GM12878 (cell line): Measurements from ENCODE around the gene HEMK1. TPM values are rescaled to one million over a fixed set of nuclear protein-coding genes. Genes with fewer than 3 reads are reported as not detected.

Experiments
- ATAC-seq: fragments of 200-7000 bp; cut with Tn5 transposase; 3 replicates; pipeline ENCODE4 v1.9.1; 2020; ENCODE audit warnings: mild to moderate bottlenecking, moderate library complexity
- BruUV-seq: library from RNA; stranded (reverse); fragments of 400-500 nt; replicated peaks from 2 replicates; lab custom pipeline; 2021; lab: Mats Ljungman, UMichigan
- CTCF ChIA-PET: fragments of 300-600 bp; sonication (Branson Sonifier 250); formaldehyde crosslinking; extraction: SDS; loops from one replicate; lab custom pipeline; 2021; ENCODE audit warnings: inconsistent platforms; lab: Yijun Ruan, JAX
- POLR2A ChIA-PET: fragments of 350-600 bp; formaldehyde crosslinking; extraction: SDS; loops from one replicate; lab custom pipeline; 2021; ENCODE audit warnings: inconsistent platforms; lab: Charles Lee
- RAD21 ChIA-PET: fragments of 300-600 bp; sonication (Branson Sonifier 250); formaldehyde crosslinking; loops from one replicate; lab custom pipeline; 2023; ENCODE audit warnings: antibody characterized with exemption; ENCODE audit not compliant: unreplicated experiment; lab: Charles Lee
- SMC1A ChIA-PET: fragments of 300-600 bp; sonication (Branson Sonifier 250); formaldehyde crosslinking; loops from one replicate; lab custom pipeline; 2023; ENCODE audit not compliant: unreplicated experiment, uncharacterized antibody; lab: Charles Lee
- DNase-seq: peaks from one replicate; pipeline ENCODE4 v3.0.0-alpha.2; 2011; ENCODE audit warnings: low read depth, low spot score
- FAIRE-seq: peaks from 3 replicates; lab custom pipeline; 2011; peaks lifted over from hg19 to GRCh38; lab: Jason Lieb, UNC
- H2AFZ ChIP-seq: 2 replicates; pipeline ENCODE4 v1.6.0; 2011; ENCODE audit warnings: low read depth, low read length, control low read depth; ENCODE audit not compliant: control insufficient read depth
- H3K27ac ChIP-seq: 2 replicates; pipeline ENCODE4 v1.5.1; 2011; ENCODE audit warnings: control low read depth; ENCODE audit not compliant: control insufficient read depth, insufficient read depth
- H3K27me3 ChIP-seq, 2 experiments: replicated peaks in 1 of 2; 2 replicates each; pipeline versions ENCODE4 v1.6.0 to v1.6.1; 2011; ENCODE audit warnings: low read length in 1 of 2; ENCODE audit not compliant: control insufficient read depth in 2 of 2, insufficient read depth in 2 of 2
- H3K36me3 ChIP-seq, 2 experiments: 2 replicates each; pipeline ENCODE4 v1.5.1; 2011; ENCODE audit warnings: low read length in 1 of 2; ENCODE audit not compliant: control insufficient read depth in 2 of 2, insufficient read depth in 2 of 2
- H3K4me1 ChIP-seq: 2 replicates; pipeline ENCODE4 v1.6.1; 2011; ENCODE audit warnings: mild to moderate bottlenecking, low read length, moderate library complexity, mixed read lengths; ENCODE audit not compliant: control insufficient read depth, insufficient read depth
- H3K4me2 ChIP-seq: 2 replicates; pipeline ENCODE4 v1.6.0; 2011; ENCODE audit warnings: control low read depth; ENCODE audit not compliant: control insufficient read depth, insufficient read depth
- H3K4me3 ChIP-seq: fragments of 200-600 bp; sonication (generic); 2 replicates; pipeline ENCODE4 v1.5.1; 2016
- H3K79me2 ChIP-seq: 2 replicates; pipeline ENCODE4 v1.6.0; 2011; ENCODE audit warnings: low read length; ENCODE audit not compliant: control insufficient read depth, insufficient read depth
- H3K9ac ChIP-seq: 2 replicates; pipeline ENCODE4 v1.8.0; 2011; ENCODE audit warnings: low read length, control low read depth, mixed read lengths; ENCODE audit not compliant: control insufficient read depth, insufficient read depth
- H3K9me3 ChIP-seq: replicated peaks from 3 replicates; pipeline ENCODE4 v1.5.1; 2011; ENCODE audit warnings: mild to moderate bottlenecking, low read length; ENCODE audit not compliant: control insufficient read depth, insufficient read depth
- H4K20me1 ChIP-seq: 2 replicates; pipeline ENCODE4 v1.6.0; 2011; ENCODE audit not compliant: control insufficient read depth, insufficient read depth
- BCLAF1 ChIP-seq: fragments of 450-650 bp; IDR thresholded peaks from 2 replicates; pipeline ENCODE4 v1.6.1; 2017; ENCODE audit warnings: antibody characterized with exemption, mild to moderate bottlenecking, moderate library complexity
- ESRRA ChIP-seq: IDR thresholded peaks from 2 replicates; pipeline ENCODE4 v1.6.1; 2012; ENCODE audit warnings: mild to moderate bottlenecking, low read length, improper control_type of control experiment
- MEF2A ChIP-seq: IDR thresholded peaks from 2 replicates; pipeline ENCODE4 v1.6.1; 2011; ENCODE audit warnings: low read depth, mild to moderate bottlenecking, low read length, moderate library complexity; ENCODE audit not compliant: insufficient read depth
- SREBF1 ChIP-seq: IDR thresholded peaks from 2 replicates; pipeline ENCODE4 v1.6.1; 2012; ENCODE audit warnings: mild to moderate bottlenecking, low read length
- WGBS: methylation state at CpG from one replicate; pipeline ENCODE4 v1.1.6; 2016; ENCODE audit warnings: low lambda C conversion rate; ENCODE audit not compliant: insufficient replicate concordance, insufficient coverage; ENCODE audit errors: missing lambda C conversion rate; 5-methylcytosine and 5-hydroxymethylcytosine counted together
- in situ Hi-C: fragments of 300-500 bp; cut with MboI; formaldehyde crosslinking; loops from 9 replicates; pipeline ENCODE4 v1.14.3; 2018; ENCODE audit warnings: mixed read lengths
- intact Hi-C: fragments of 100-400 bp; cut with micrococcal nuclease; formaldehyde crosslinking; loops from one replicate; pipeline ENCODE4 v1.14.2; 2022; ENCODE audit not compliant: unreplicated experiment
- polyA plus RNA-seq, 11 experiments: library from polyadenylated mRNA; depleted of rRNA in 4 of 11; unstranded in 6 of 11; stranded (reverse) in 5 of 11; fragments of >200 nt; fragmentation: Nextera tagmentation in 4 of 11; fragmentation: Illumina TruSeq in 1 of 11; extraction: Ambion mirVana in 4 of 11; extraction: Trizol in 1 of 11; gene quantifications; 1 replicate in 1 of 11; 2 replicates in 10 of 11; pipeline versions ENCODE4 v1.2.1 to v1.2.3, GENCODE V29; 2011 to 2016; ENCODE audit warnings: inconsistent platforms in 2 of 11, missing spikeins in 2 of 11, low read depth in 1 of 11
- total RNA-seq, 4 experiments: library from RNA; depleted of rRNA in 3 of 4; stranded (reverse); fragments of >200 nt in 3 of 4; fragmentation: Illumina TruSeq in 1 of 4; extraction: Trizol in 1 of 4; gene quantifications; 2 replicates each; pipeline versions ENCODE4 v1.2.1 to v1.2.3, GENCODE V29; 2013 to 2021

HEMK1 gene
- total and polyA plus RNA-seq, 10 of the 15 experiments (the other 5 are each of a cell fraction or from before 2014, with no cell fraction given) = 2.8 to 19.0 (median 12.0) TPM

- ChIA-PET POLR2A (interaction anchor here (0.5 to 7.6 kb wide), 2 partner anchors 9 to 31 kb away, joined by 3 to 65 read pairs; no protein-coding TSS in a partner anchor), CTCF (interaction anchor here (1.9 to 4.8 kb wide), 2 partner anchors 9 to 16 kb away, joined by 11 to 42 read pairs; no protein-coding TSS in a partner anchor)
- in situ Hi-C loops = loop anchor here (25.0 kb wide), 1 partner anchor 1088 kb away; no protein-coding TSS in a partner anchor
- H3K4me1 ChIP-seq = peaks cover 14% of the 10 kb centered on the region
- intact Hi-C loops = no loop called here
- FAIRE-seq = no peak
- H3K9me3 ChIP-seq = no peaks in the 10 kb centered on the region
- H2AFZ ChIP-seq = no peak overlapping the region
- DNase-seq = no peak
- TF ChIP-seq ESRRA (no peak), SREBF1 (no peak), MEF2A (no peak), BCLAF1 (no peak)
- TF ChIP-seq, all 136 proteins: peak for 0
- no peak for ATAC-seq
- Histone ChIP-seq H3K79me2 (no peaks in the 10 kb centered on the region), H3K4me3 (no peak overlapping the region), H3K27me3 (no peaks in the 10 kb centered on the region), H3K36me3 (no peaks in the 10 kb centered on the region), H4K20me1 (no peaks in the 10 kb centered on the region), H3K9ac (no peak overlapping the region), H3K27ac (no peak overlapping the region), H3K4me2 (no peak overlapping the region)
- ChIA-PET SMC1A (interaction anchor here (3.3 kb wide), 1 partner anchor 9 kb away, joined by 15 read pairs; no protein-coding TSS in a partner anchor), RAD21 (interaction anchor here (1.7 kb wide), 1 partner anchor 10 kb away, joined by 9 read pairs; no protein-coding TSS in a partner anchor)
- no TSS peak for BruUV-seq
- WGBS = 50% methylated on average over 1 of the region's 1 CpG
These were observed 30.4 kb downstream of the HEMK1 start for GRCh38 chr3:50599716-50600118.
